HEK293 (cell line): ENCODE measurements around the gene LOXL1.
A peak's percentile ranks its signal among the peaks of the same experiment; 100 is the strongest.

Experiments
- CTCF ChIA-PET: fragments of 350-600 bp; formaldehyde crosslinking; extraction: SDS; loops from one replicate; lab custom pipeline; 2021; ENCODE audit warnings: antibody characterized with exemption; lab: Yijun Ruan, JAX
- POLR2A ChIA-PET: fragments of 300-600 bp; formaldehyde crosslinking; extraction: SDS; loops from one replicate; lab custom pipeline; 2020; ENCODE audit warnings: antibody characterized with exemption, inconsistent platforms; lab: Yijun Ruan, JAX
- H3K27ac ChIP-seq: fragments of 200-500 bp; sonication (Bioruptor generic); 2 replicates; pipeline ENCODE4 v1.5.1; 2014; ENCODE audit warnings: low read depth, low read length, control low read depth, inconsistent platforms; ENCODE audit errors: extremely low read depth
- H3K36me3 ChIP-seq, 2 experiments: fragments of 200-500 bp in 1 of 2; sonication (Bioruptor generic) in 1 of 2; 1 replicate in 1 of 2; 2 replicates in 1 of 2; pipeline ENCODE4 v1.5.1; 2014 to 2017; ENCODE audit warnings: inconsistent platforms in 2 of 2, low read length in 2 of 2; ENCODE audit not compliant: control insufficient read depth in 2 of 2, insufficient read depth in 1 of 2
- H3K4me1 ChIP-seq: fragments of 200-500 bp; sonication (Bioruptor generic); 2 replicates; pipeline ENCODE4 v1.5.1; 2014; ENCODE audit warnings: mild to moderate bottlenecking, low read length, inconsistent platforms; ENCODE audit not compliant: control insufficient read depth, insufficient read depth
- H3K4me3 ChIP-seq: 2 replicates; pipeline ENCODE4 v1.5.1; 2011; ENCODE audit warnings: low read depth, mild to moderate bottlenecking, control low read depth, low read length, moderate library complexity
- H3K9me3 ChIP-seq: fragments of 200-500 bp; sonication (Bioruptor generic); 2 replicates; pipeline ENCODE4 v1.5.1; 2014; ENCODE audit warnings: low read depth, low read length, inconsistent platforms; ENCODE audit not compliant: control insufficient read depth, insufficient read depth
- GFI1B ChIP-seq: fragments of 450-650 bp; formaldehyde crosslinking; IDR thresholded peaks from 2 replicates; pipeline ENCODE4 v1.5.1; 2016; ENCODE audit warnings: missing biosample characterization, missing genetic modification characterization
- GLI2 ChIP-seq: fragments of 450-650 bp; formaldehyde crosslinking; IDR thresholded peaks from 2 replicates; pipeline ENCODE4; 2017; ENCODE audit warnings: missing biosample characterization, missing genetic modification characterization, low read depth, borderline replicate concordance
- GLIS1 ChIP-seq: fragments of 450-650 bp; formaldehyde crosslinking; IDR thresholded peaks from 2 replicates; pipeline ENCODE4 v1.5.1; 2016; ENCODE audit warnings: missing biosample characterization, missing genetic modification characterization
- GLIS2 ChIP-seq: fragments of 450-650 bp; formaldehyde crosslinking; IDR thresholded peaks from 2 replicates; pipeline ENCODE4 v1.5.1; 2016; ENCODE audit warnings: missing biosample characterization, missing genetic modification characterization
- MEIS1 ChIP-seq: sonication (generic); formaldehyde crosslinking; IDR thresholded peaks from 2 replicates; pipeline ENCODE4 v1.8.1; 2022; ENCODE audit warnings: missing genetic modification reagents, mild to moderate bottlenecking, borderline replicate concordance
- SALL2 ChIP-seq: fragments of 450-650 bp; formaldehyde crosslinking; IDR thresholded peaks from 2 replicates; pipeline ENCODE4 v1.5.0; 2017; ENCODE audit warnings: missing biosample characterization, mild to moderate bottlenecking, missing genetic modification characterization, borderline replicate concordance
- SCRT2 ChIP-seq: fragments of 450-650 bp; formaldehyde crosslinking; IDR thresholded peaks from 2 replicates; pipeline ENCODE4 v1.5.1; 2016; ENCODE audit warnings: missing biosample characterization, missing genetic modification characterization
- YY2 ChIP-seq: fragments of 450-650 bp; formaldehyde crosslinking; IDR thresholded peaks from 2 replicates; pipeline ENCODE4 v1.5.1; 2016; ENCODE audit warnings: missing biosample characterization, missing genetic modification characterization
- ZFHX2 ChIP-seq: fragments of 450-650 bp; formaldehyde crosslinking; conservative IDR thresholded peaks from 2 replicates; pipeline ENCODE4 v1.5.1; 2016; ENCODE audit warnings: missing biosample characterization, missing genetic modification characterization
- ZIC2 ChIP-seq: fragments of 450-650 bp; formaldehyde crosslinking; IDR thresholded peaks from 2 replicates; pipeline ENCODE4 v1.5.1; 2016; ENCODE audit warnings: missing biosample characterization, missing genetic modification characterization
- ZNF169 ChIP-seq: fragments of 450-650 bp; formaldehyde crosslinking; IDR thresholded peaks from 2 replicates; pipeline ENCODE4 v1.5.1; 2016; ENCODE audit warnings: missing biosample characterization, missing genetic modification characterization
- ZNF174 ChIP-seq: fragments of 450-650 bp; formaldehyde crosslinking; IDR thresholded peaks from 2 replicates; pipeline ENCODE4 v1.5.0; 2017; ENCODE audit warnings: missing biosample characterization, mild to moderate bottlenecking, missing genetic modification characterization
- ZNF274 ChIP-seq, 2 experiments: fragments of 200-500 bp in 1 of 2; fragments of 450-650 bp in 1 of 2; sonication (Bioruptor generic) in 1 of 2; formaldehyde crosslinking in 1 of 2; IDR thresholded peaks; 2 replicates each; pipeline versions ENCODE4 v1.5.1 to v1.6.1; 2014 to 2016; ENCODE audit warnings: borderline replicate concordance in 1 of 2, inconsistent platforms in 1 of 2, low read length in 1 of 2, missing biosample characterization in 1 of 2, missing genetic modification characterization in 1 of 2
- ZNF341 ChIP-seq: fragments of 450-650 bp; formaldehyde crosslinking; IDR thresholded peaks from 2 replicates; pipeline ENCODE4; 2016; ENCODE audit warnings: low read depth, missing biosample characterization, missing genetic modification characterization
- ZNF354C ChIP-seq: fragments of 450-650 bp; formaldehyde crosslinking; IDR thresholded peaks from 2 replicates; pipeline ENCODE4 v1.5.1; 2016; ENCODE audit warnings: missing biosample characterization, missing genetic modification characterization, low read depth, borderline replicate concordance
- ZNF37A ChIP-seq: fragments of 450-650 bp; IDR thresholded peaks from 2 replicates; pipeline ENCODE4 v1.5.1; 2018; ENCODE audit warnings: missing biosample characterization, missing genetic modification characterization
- ZNF416 ChIP-seq: fragments of 450-650 bp; formaldehyde crosslinking; IDR thresholded peaks from 2 replicates; pipeline ENCODE4 v1.5.1; 2016; ENCODE audit warnings: missing biosample characterization, missing genetic modification characterization
- ZNF423 ChIP-seq: fragments of 450-650 bp; formaldehyde crosslinking; IDR thresholded peaks from 2 replicates; pipeline ENCODE4 v1.5.1; 2016; ENCODE audit warnings: missing biosample characterization, missing genetic modification characterization
- ZNF473 ChIP-seq: fragments of 450-650 bp; formaldehyde crosslinking; IDR thresholded peaks from 2 replicates; pipeline ENCODE4 v1.5.1; 2017; ENCODE audit warnings: missing biosample characterization, missing genetic modification characterization
- ZNF514 ChIP-seq: fragments of 450-650 bp; formaldehyde crosslinking; IDR thresholded peaks from 2 replicates; pipeline ENCODE4 v1.5.1; 2016; ENCODE audit warnings: missing biosample characterization, missing genetic modification characterization
- ZNF548 ChIP-seq: fragments of 450-650 bp; formaldehyde crosslinking; IDR thresholded peaks from 2 replicates; pipeline ENCODE4 v1.5.1; 2016; ENCODE audit warnings: missing biosample characterization, missing genetic modification characterization
- ZNF585B ChIP-seq: fragments of 450-650 bp; formaldehyde crosslinking; IDR thresholded peaks from 2 replicates; pipeline ENCODE4 v1.5.1; 2016; ENCODE audit warnings: missing biosample characterization, missing genetic modification characterization
- ZNF830 ChIP-seq: fragments of 450-650 bp; IDR thresholded peaks from 2 replicates; pipeline ENCODE4 v1.5.0; 2018; ENCODE audit warnings: missing biosample characterization, missing genetic modification characterization, low read depth, mild to moderate bottlenecking, moderate library complexity
- ZSCAN23 ChIP-seq: fragments of 450-650 bp; formaldehyde crosslinking; IDR thresholded peaks from 2 replicates; pipeline ENCODE4 v1.5.1; 2016; ENCODE audit warnings: missing biosample characterization, missing genetic modification characterization
- ZXDB ChIP-seq: fragments of 450-650 bp; formaldehyde crosslinking; IDR thresholded peaks from 2 replicates; pipeline ENCODE4 v1.5.1; 2016; ENCODE audit warnings: missing biosample characterization, missing genetic modification characterization
- TF ChIP-seq, protein P1 (sequence below): fragments of 450-650 bp; formaldehyde crosslinking; IDR thresholded peaks from 2 replicates; pipeline ENCODE4 v1.5.1; 2017; ENCODE audit warnings: missing biosample characterization, missing genetic modification characterization
- TF ChIP-seq, protein P2 (sequence below): fragments of 450-650 bp; formaldehyde crosslinking; IDR thresholded peaks from 2 replicates; pipeline ENCODE4 v1.5.1; 2016; ENCODE audit warnings: missing biosample characterization, missing genetic modification characterization
- TF ChIP-seq, protein P3 (sequence below): fragments of 450-650 bp; formaldehyde crosslinking; IDR thresholded peaks from 2 replicates; pipeline ENCODE4 v1.5.1; 2017; ENCODE audit warnings: missing biosample characterization, missing genetic modification characterization
- TF ChIP-seq, protein P4 (sequence below): fragments of 450-650 bp; formaldehyde crosslinking; IDR thresholded peaks from 2 replicates; pipeline ENCODE4 v1.5.1; 2016; ENCODE audit warnings: missing biosample characterization, missing genetic modification characterization

The LOXL1 gene

DNA sequence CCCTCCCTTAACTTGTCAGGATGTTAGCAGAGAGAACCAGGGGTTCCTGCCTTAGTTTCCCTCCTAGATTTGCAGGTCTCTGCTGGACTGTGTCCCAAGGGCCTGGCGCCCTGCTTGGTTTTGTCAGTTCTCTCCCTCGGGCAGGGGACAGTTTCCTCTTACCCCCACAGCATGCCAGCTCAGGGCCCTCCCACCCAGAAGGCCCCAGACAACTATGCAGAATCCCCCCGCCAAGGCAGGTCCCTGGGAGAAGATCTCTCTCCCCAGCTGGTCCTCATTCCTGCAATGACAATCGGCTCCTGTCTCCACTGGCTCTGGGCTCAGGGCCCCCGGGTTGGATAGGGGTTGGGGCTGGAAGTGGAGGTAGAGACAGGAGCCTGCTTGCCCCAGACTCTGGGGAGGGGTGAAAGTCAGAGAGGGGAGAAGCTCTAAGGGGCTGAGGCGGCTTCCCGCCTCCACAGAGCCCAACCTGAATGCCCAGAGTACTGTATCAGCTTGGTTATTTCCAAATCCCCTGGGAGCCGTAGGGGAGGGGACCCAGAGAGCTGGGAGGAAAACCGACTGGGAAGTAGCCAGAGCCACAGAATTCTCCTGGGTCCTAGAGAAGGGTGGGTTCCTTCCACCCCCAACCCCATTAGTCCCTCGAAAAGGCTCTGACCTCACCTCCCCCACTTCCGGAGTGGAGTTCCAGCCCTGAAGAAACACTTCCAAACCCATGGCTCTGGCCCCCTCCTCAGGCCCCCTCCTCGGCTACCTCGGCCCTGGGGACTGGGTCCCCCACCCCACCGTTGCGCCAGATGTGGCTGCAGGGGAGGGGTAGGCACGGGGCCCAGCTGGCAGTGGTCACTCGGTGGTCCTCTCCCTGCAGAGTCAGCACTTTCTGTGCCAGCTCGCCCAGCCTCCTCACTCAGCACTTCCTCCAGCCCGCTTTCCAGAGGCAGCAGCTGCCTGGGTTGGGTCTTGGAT is 3.8 kb upstream of the LOXL1 start (continued):
- TF ChIP-seq ZNF423: peak; percentile 86
- TF ChIP-seq ZNF830 (tag by site-specific recombination): no peak
- no peak for TF ChIP-seq ZXDB
- TF ChIP-seq ZSCAN23 (tag by site-specific recombination): no peak
- no peak for TF ChIP-seq ZNF354C (tag by site-specific recombination)
- TF ChIP-seq ZNF174 (tag by site-specific recombination): no peak
- TF ChIP-seq ZNF585B (tag by site-specific recombination): no peak
- TF ChIP-seq ZNF416 (tag by site-specific recombination): no peak
- no peak for TF ChIP-seq ZNF473 (tag by site-specific recombination)
- peak; percentile 33 for TF ChIP-seq ZFHX2
- TF ChIP-seq MEIS1 (CRISPR knock-in tag): no peak
- no peak for TF ChIP-seq GLI2 (tag by site-specific recombination)
- TF ChIP-seq ZNF514 (tag by site-specific recombination): no peak
- TF ChIP-seq, protein P1, sequence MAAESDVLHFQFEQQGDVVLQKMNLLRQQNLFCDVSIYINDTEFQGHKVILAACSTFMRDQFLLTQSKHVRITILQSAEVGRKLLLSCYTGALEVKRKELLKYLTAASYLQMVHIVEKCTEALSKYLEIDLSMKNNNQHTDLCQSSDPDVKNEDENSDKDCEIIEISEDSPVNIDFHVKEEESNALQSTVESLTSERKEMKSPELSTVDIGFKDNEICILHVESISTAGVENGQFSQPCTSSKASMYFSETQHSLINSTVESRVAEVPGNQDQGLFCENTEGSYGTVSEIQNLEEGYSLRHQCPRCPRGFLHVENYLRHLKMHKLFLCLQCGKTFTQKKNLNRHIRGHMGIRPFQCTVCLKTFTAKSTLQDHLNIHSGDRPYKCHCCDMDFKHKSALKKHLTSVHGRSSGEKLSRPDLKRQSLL (tag by site-specific recombination): no peak
- TF ChIP-seq YY2 (tag by site-specific recombination): no peak
- TF ChIP-seq, protein P2, sequence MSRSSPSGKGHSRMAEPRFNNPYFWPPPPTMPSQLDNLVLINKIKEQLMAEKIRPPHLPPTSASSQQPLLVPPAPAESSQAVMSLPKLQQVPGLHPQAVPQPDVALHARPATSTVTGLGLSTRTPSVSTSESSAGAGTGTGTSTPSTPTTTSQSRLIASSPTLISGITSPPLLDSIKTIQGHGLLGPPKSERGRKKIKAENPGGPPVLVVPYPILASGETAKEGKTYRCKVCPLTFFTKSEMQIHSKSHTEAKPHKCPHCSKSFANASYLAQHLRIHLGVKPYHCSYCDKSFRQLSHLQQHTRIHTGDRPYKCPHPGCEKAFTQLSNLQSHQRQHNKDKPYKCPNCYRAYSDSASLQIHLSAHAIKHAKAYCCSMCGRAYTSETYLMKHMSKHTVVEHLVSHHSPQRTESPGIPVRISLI (tag by site-specific recombination): no peak
- no peak for TF ChIP-seq ZNF548 (tag by site-specific recombination)
- no peak for TF ChIP-seq ZNF274 (IDR thresholded peaks at IDR 0.05; ENCODE audit: low read length)
- no peak for TF ChIP-seq ZNF274 (tag by site-specific recombination; IDR thresholded peaks at IDR 0.05; ENCODE audit: borderline replicate concordance)
- TF ChIP-seq, all 188 proteins: peak for 41

DNA sequence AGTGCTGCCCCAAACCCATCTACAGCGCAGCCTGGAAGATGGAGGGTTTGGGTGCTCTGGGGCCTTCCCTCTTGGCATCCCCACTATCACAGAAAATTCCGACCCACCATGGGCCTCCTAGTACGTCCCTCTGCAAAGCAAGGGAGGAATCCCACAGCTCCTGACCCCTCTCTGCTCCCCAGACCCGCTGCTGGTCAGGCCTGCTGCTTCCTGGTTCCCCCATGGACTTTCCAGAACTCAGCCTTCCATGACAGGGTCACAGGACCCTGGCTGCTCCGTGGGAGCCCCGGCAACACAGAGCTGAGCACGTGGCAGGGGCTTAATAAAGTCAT is 3.1 kb upstream of the LOXL1 start:
- H3K27ac ChIP-seq: no peak overlapping the region
- POLR2A ChIA-PET: no interaction called here

DNA sequence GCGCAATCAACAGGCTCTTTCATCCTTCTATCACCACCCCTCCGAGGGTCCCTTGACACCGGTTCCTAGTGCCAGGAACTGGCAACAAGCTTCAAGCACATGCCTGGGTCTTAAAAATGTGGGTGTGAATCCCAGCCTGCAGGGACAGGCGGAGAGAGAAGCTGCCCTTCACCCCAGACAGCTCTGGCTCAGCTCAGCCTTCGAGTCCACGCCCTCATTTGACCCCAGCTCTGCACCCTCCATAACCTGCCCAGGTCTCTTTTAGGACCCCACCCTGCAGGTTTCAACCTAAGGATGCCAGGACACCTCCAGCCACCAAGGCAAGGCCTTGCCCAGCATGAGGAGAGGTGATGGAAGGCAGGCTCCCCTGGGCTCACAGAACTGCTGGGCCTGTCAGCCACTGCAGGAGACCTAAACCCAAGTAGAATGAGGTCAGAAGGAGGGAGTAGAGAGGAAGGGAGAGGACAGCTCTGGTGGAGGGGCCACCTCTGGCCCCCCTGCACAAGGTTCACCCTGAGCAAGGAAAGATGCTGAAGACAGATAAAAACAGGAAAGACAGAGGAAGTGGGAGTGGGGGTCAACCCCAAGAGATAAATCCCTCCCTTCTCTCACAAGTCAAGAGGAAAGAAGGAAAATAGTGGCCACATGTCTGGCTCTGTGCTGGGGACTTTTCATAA is 2.6 kb upstream of the LOXL1 start:
- CTCF ChIA-PET: interaction anchor here (0.5 to 3.2 kb wide), 14 partner anchors 9 to 864 kb away, joined by 3 to 13 read pairs (median 3); no protein-coding TSS in a partner anchor
- TF ChIP-seq, protein P3, sequence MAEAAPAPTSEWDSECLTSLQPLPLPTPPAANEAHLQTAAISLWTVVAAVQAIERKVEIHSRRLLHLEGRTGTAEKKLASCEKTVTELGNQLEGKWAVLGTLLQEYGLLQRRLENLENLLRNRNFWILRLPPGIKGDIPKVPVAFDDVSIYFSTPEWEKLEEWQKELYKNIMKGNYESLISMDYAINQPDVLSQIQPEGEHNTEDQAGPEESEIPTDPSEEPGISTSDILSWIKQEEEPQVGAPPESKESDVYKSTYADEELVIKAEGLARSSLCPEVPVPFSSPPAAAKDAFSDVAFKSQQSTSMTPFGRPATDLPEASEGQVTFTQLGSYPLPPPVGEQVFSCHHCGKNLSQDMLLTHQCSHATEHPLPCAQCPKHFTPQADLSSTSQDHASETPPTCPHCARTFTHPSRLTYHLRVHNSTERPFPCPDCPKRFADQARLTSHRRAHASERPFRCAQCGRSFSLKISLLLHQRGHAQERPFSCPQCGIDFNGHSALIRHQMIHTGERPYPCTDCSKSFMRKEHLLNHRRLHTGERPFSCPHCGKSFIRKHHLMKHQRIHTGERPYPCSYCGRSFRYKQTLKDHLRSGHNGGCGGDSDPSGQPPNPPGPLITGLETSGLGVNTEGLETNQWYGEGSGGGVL (tag by site-specific recombination): peak; percentile 21; the same call in 1 of the 2 replicates
- TF ChIP-seq GFI1B (tag by site-specific recombination) (no peak), GLIS2 (tag by site-specific recombination) (peak; percentile 77), SCRT2 (tag by site-specific recombination) (peak; percentile 32; the same call in 1 of the 2 replicates), GLIS1 (tag by site-specific recombination) (peak; percentile 97), ZIC2 (tag by site-specific recombination) (peak; percentile 63), ZNF341 (peak; percentile 73)
- TF ChIP-seq, protein P4, sequence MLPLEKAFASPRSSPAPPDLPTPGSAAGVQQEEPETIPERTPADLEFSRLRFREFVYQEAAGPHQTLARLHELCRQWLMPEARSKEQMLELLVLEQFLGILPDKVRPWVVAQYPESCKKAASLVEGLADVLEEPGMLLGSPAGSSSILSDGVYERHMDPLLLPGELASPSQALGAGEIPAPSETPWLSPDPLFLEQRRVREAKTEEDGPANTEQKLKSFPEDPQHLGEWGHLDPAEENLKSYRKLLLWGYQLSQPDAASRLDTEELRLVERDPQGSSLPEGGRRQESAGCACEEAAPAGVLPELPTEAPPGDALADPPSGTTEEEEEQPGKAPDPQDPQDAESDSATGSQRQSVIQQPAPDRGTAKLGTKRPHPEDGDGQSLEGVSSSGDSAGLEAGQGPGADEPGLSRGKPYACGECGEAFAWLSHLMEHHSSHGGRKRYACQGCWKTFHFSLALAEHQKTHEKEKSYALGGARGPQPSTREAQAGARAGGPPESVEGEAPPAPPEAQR (tag by site-specific recombination): no peak

More for the DNA sequence above, 3.1 kb upstream of the LOXL1 start:
- CTCF ChIA-PET: interaction anchor here (0.5 to 3.2 kb wide), 10 partner anchors 14 to 865 kb away, joined by 3 to 13 read pairs (median 3); no protein-coding TSS in a partner anchor
- Histone ChIP-seq H3K4me3 (no peak overlapping the region), H3K4me1 (peaks cover 27% of the 10 kb centered on the region), H3K36me3 (peaks cover 0 to 13% of the 10 kb centered on the region in 2 experiments; a peak in 1 of 3 replicates), H3K9me3 (no peaks in the 10 kb centered on the region)
- TF ChIP-seq SALL2 (tag by site-specific recombination) (no peak), ZNF37A (tag by site-specific recombination) (no peak), ZNF169 (tag by site-specific recombination) (no peak)

More for the DNA sequence above, 2.6 kb upstream of the LOXL1 start:
- no peaks in the 10 kb centered on the region for H3K9me3 ChIP-seq
- peaks cover 0 to 9% of the 10 kb centered on the region in 2 experiments; a peak in 1 of 3 replicates for H3K36me3 ChIP-seq
- POLR2A ChIA-PET: no interaction called here
- H3K27ac ChIP-seq: peak overlapping the region; percentile 25; the same call in 1 of the 2 replicates
- peaks cover 29% of the 10 kb centered on the region for H3K4me1 ChIP-seq
- no peak overlapping the region for H3K4me3 ChIP-seq
